HCT116 (cell line): ENCODE data around the gene TMEM161B.

Source experiments
- CEBPB ChIP-seq: IDR thresholded peaks from 2 replicates; pipeline ENCODE4 v1.6.1; 2012; ENCODE audit warnings: low read depth
- CTCF ChIP-seq, 3 experiments: fragments of 200-600 bp in 1 of 3; sonication (generic) in 1 of 3; IDR thresholded peaks in 2 of 3; conservative IDR thresholded peaks in 1 of 3; 2 replicates each; pipeline ENCODE4 v1.5.1; 2012 to 2017; ENCODE audit warnings: low read depth in 2 of 3, low read length in 2 of 3, antibody characterized with exemption in 1 of 3, borderline replicate concordance in 1 of 3, control low read depth in 1 of 3, mild to moderate bottlenecking in 1 of 3, mixed read lengths in 1 of 3, mixed run types in 1 of 3, moderate library complexity in 1 of 3; ENCODE audit not compliant: insufficient read depth in 1 of 3
- ELF1 ChIP-seq: IDR thresholded peaks from 2 replicates; pipeline ENCODE4 v1.6.1; 2012; ENCODE audit warnings: low read depth, borderline replicate concordance
- EZH2 ChIP-seq: fragments of 200-600 bp; sonication (generic); IDR thresholded peaks from 2 replicates; pipeline ENCODE4 v1.6.1; 2017; ENCODE audit warnings: antibody characterized with exemption, mixed run types
- EZH2phosphoT487 ChIP-seq: fragments of 200-600 bp; IDR thresholded peaks from 2 replicates; pipeline ENCODE4 v1.6.1; 2018; ENCODE audit warnings: antibody characterized with exemption, borderline replicate concordance
- FOSL1 ChIP-seq: IDR thresholded peaks from 2 replicates; pipeline ENCODE4 v1.6.1; 2012; ENCODE audit warnings: low read depth
- POLR2A ChIP-seq: IDR thresholded peaks from 2 replicates; pipeline ENCODE4 v1.7.0; 2011; ENCODE audit warnings: borderline replicate concordance; ENCODE audit not compliant: insufficient read depth, insufficient read length; ENCODE audit errors: extremely low read depth
- POLR2AphosphoS5 ChIP-seq: IDR thresholded peaks from 2 replicates; pipeline ENCODE4 v1.6.1; 2011; ENCODE audit warnings: mild to moderate bottlenecking, low read depth, low read length, moderate library complexity
- REST ChIP-seq: IDR thresholded peaks from 2 replicates; pipeline ENCODE4 v1.6.1; 2012; ENCODE audit warnings: low read depth
- SIN3A ChIP-seq: IDR thresholded peaks from 2 replicates; pipeline ENCODE4 v1.6.1; 2012; ENCODE audit warnings: low read depth
- ZNF274 ChIP-seq: fragments of 200-500 bp; sonication (Bioruptor generic); IDR thresholded peaks from 2 replicates; pipeline ENCODE4 v1.6.1; 2014; ENCODE audit warnings: mild to moderate bottlenecking, low read depth, low read length, inconsistent platforms

GRCh38 chr5:88258636-88259035 lies 10.0 kb downstream of the TMEM161B start:
- TF ChIP-seq CTCF (IDR thresholded peaks at IDR 0.05 in 2 of 3, conservative IDR thresholded peaks at IDR 0.05 in 1 of 3; ENCODE audit: borderline replicate concordance in 1 of 3, insufficient read depth in 1 of 3, low read depth in 2 of 3, low read length in 2 of 3) = no peak
- no peak for TF ChIP-seq REST
- TF ChIP-seq SIN3A = no peak
- no peak for TF ChIP-seq ZNF274
- no peak for TF ChIP-seq POLR2A
- no peak for TF ChIP-seq ELF1
- no peak for TF ChIP-seq POLR2AphosphoS5
- TF ChIP-seq CEBPB = no peak
- TF ChIP-seq EZH2phosphoT487 = no peak
- no peak for TF ChIP-seq FOSL1
- no peak for TF ChIP-seq EZH2
